Right cardiac atrium (tissue), 5 donors: ENCODE results near the gene CFAP77. TPM values are rescaled to one million over a fixed set of nuclear protein-coding genes. Genes with fewer than 3 reads are reported as not detected.
A peak's percentile ranks its signal among the peaks of the same experiment; 100 is the strongest.

Experiments used
- ATAC-seq, 2 donors: fragments of 200-7000 bp; cut with Tn5 transposase; one replicate each; pipeline versions ENCODE4 v1.8.0 to v1.9.1; 2020; ENCODE audit warnings: moderate library complexity in 2 of 2, mild to moderate bottlenecking in 1 of 2
- DNase-seq, 3 donors: peaks; one replicate each; pipeline ENCODE4 v3.0.0-alpha.2; 2020
- H3K27ac ChIP-seq: one replicate; pipeline ENCODE4 v1.5.1; 2013; ENCODE audit warnings: mild to moderate bottlenecking, low read length, control low read depth, moderate library complexity
- H3K27me3 ChIP-seq: one replicate; pipeline ENCODE4 v1.6.1; 2013; ENCODE audit not compliant: control insufficient read depth, insufficient read depth
- H3K4me1 ChIP-seq: one replicate; pipeline ENCODE4 v1.6.1; 2013; ENCODE audit warnings: low read length; ENCODE audit not compliant: control insufficient read depth, insufficient read depth
- H3K4me3 ChIP-seq: one replicate; pipeline ENCODE4 v1.5.1; 2013; ENCODE audit warnings: low read length, control low read depth
- H3K9me3 ChIP-seq: one replicate; pipeline ENCODE4 v1.6.1; 2013; ENCODE audit warnings: low read length; ENCODE audit not compliant: control insufficient read depth
- WGBS: extraction: QIAGEN DNeasy Blood & Tissue Kit; methylation state at CpG from one replicate; pipeline ENCODE4 v1.1.7; 2013; 5-methylcytosine and 5-hydroxymethylcytosine counted together
- intact Hi-C, 4 donors: fragments of 100-400 bp; cut with DNase I; formaldehyde crosslinking; loops; one replicate each; pipeline versions ENCODE4 v1.11.0 to v1.14.0; 2022 to 2023
- polyA plus RNA-seq: library from polyadenylated mRNA; stranded (reverse); fragments of 200-250 nt; gene quantifications from one replicate; pipeline ENCODE4 v1.2.3, GENCODE V29; 2013
- total RNA-seq, 4 donors: library from RNA; stranded (reverse); fragmentation: NEBNext Ultra II Directional; extraction: Animal tissue kit (Norgen Biotek cat#: 25700); gene quantifications; one replicate each; pipeline ENCODE4 v1.2.1, GENCODE V29; 2021
- donor health status: healthy with polysubstance abuse.
- donor health status: DM: no; HTN: yes; CAD: no.
- donor health status: DM: no; HTN: no; CAD: no.
- donor health status: DM: no; HTN: yes; CAD: no; lungs with severe emphysema.
- donor health status: DM: yes; HTN: yes; CAD: no.

The CFAP77 gene
- total and polyA plus RNA-seq, 5 donors = 2.3 to 6.5 (median 4.3) TPM

- DNase-seq (no peak), ATAC-seq (no peak)
- Histone ChIP-seq H3K27ac (no peak overlapping the region), H3K4me1 (no peaks in the 10 kb centered on the region), H3K4me3 (no peak overlapping the region), H3K9me3 (no peaks in the 10 kb centered on the region), H3K27me3 (no peaks in the 10 kb centered on the region)
- intact Hi-C loops = no loop called here
- WGBS = 2% methylated on average over 83 of the region's 83 CpGs
Observed at GRCh38 chr9:132589148-132590036, 179.4 kb downstream of the CFAP77 start.

GRCh38 chr9:132590037-132590317 lies 180.0 kb downstream of the CFAP77 start:
- Histone ChIP-seq H3K4me3 (no peak overlapping the region), H3K27ac (no peak overlapping the region), H3K9me3 (no peaks in the 10 kb centered on the region), H3K27me3 (no peaks in the 10 kb centered on the region), H3K4me1 (no peaks in the 10 kb centered on the region)
- intact Hi-C loops = no loop called here
- WGBS = 3% methylated on average over 17 of the region's 17 CpGs
- DNase-seq = no peak
- no peak for ATAC-seq

DNA sequence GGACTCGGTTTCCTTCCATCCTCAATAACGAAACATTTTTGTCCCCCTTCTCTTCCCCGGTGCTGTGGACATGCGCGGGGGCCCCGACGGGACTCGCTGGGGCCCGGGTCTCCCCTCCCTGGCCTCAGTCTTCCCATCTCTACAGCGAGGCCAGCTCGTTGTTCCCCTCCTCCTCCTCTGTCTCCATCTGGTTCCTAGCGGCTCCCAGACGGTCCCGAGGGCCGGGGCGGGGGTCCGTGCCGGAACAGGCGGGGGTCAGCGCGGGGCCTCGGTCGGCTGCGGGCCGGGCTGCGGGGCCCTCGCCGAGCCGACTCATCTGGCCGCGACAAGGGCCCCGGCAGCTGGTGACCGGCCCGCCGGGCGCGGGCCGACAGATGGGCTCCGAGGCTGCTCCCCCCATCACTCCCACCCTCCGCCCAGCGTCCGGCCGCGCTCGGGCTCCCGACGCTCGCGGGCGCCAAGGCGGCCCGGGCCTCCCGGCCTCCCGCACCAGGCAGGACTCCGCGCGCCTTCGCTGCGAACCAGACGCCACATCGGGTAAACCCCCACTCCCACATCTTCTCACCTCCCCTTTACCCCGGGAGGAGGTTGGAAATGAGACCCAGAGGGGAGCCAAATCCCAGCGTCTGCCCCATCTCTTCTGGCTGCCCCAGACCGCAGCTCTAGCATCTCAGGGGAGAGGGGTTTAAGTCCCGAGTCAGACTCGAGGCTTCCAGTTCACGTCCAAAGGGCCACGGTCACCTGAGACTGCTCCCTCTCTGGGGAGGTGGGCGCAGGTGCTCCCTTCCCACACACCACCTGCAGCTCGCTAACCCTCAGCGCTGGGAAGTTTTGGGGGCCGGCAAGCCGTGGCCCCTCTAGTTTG lies 180.5 kb downstream of the CFAP77 start:
- no peaks in the 10 kb centered on the region for H3K27me3 ChIP-seq

GRCh38 chr9:132591244-132591643 lies 181.2 kb downstream of the CFAP77 start:
- WGBS = 33% methylated on average over 6 of the region's 6 CpGs
- intact Hi-C loops = no loop called here
- H3K27me3 ChIP-seq = no peaks in the 10 kb centered on the region

More for the DNA sequence above, 180.5 kb downstream of the CFAP77 start:
- H3K4me3 ChIP-seq = no peak overlapping the region
- ATAC-seq (no peak), DNase-seq (no peak)
- no peak overlapping the region for H3K27ac ChIP-seq
- H3K9me3 ChIP-seq = no peaks in the 10 kb centered on the region
- H3K4me1 ChIP-seq = no peaks in the 10 kb centered on the region
- intact Hi-C loops = no loop called here
- WGBS = 3% methylated on average over 73 of the region's 73 CpGs

GRCh38 chr9:132591751-132592314 lies 181.8 kb downstream of the CFAP77 start:
- WGBS = 57% methylated on average over 9 of the region's 9 CpGs
- Histone ChIP-seq H3K4me3 (no peak overlapping the region), H3K4me1 (peaks cover 2% of the 10 kb centered on the region), H3K9me3 (no peaks in the 10 kb centered on the region), H3K27ac (no peak overlapping the region), H3K27me3 (no peaks in the 10 kb centered on the region)
- DNase-seq = no peak
- intact Hi-C loops = no loop called here
- ATAC-seq = no peak

More at GRCh38 chr9:132591244-132591643, 181.2 kb downstream of the CFAP77 start:
- H3K9me3 ChIP-seq = no peaks in the 10 kb centered on the region
- no peak overlapping the region for H3K27ac ChIP-seq
- ATAC-seq (no peak), DNase-seq (no peak)
- H3K4me1 ChIP-seq = no peaks in the 10 kb centered on the region
- H3K4me3 ChIP-seq = no peak overlapping the region

DNA sequence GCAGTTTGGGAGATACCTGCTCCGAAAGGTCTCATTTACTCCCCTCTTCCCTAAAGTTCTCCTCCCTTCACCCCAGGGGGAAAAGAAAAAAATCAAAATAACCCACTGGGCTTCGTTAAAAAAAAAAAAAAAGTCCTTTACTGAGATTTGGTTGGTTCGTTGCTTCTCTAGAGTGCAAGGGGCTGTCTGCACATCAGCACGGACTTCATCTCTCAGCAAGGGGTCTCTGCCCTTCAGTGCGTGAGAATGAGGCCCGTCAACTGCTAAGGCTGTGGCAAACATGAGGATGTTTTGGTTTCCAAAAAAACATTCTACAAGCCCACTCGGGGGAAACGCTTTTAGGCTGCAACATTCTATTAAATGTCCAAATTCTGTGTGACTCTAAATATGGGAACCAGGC lies 182.4 kb downstream of the CFAP77 start:
- no peak for ATAC-seq
- Histone ChIP-seq H3K4me3 (no peak overlapping the region), H3K9me3 (no peaks in the 10 kb centered on the region), H3K27me3 (no peaks in the 10 kb centered on the region), H3K4me1 (peaks cover 2% of the 10 kb centered on the region), H3K27ac (no peak overlapping the region)
- WGBS = 82% methylated on average over 8 of the region's 8 CpGs
- no peak for DNase-seq
- intact Hi-C loops = no loop called here

DNA sequence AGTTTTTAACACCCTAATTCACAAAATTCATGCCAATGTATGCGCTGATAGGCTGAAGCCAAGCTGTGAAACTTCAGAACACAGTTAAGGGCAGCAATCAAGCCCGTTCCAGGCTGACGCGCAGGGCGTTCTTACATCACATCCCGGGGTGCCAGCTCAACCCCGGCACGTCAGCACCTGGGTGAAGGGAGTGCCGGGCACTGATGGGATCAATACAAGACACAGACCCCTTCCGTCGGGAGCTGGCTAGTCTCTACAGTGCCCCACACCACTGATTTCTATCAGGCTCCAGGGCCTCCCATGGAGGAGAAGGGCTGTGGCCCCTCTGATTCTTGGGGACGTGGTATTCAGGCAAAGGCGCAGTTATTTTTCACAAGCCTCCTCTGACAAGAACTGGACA lies 184.4 kb downstream of the CFAP77 start:
- Histone ChIP-seq H3K4me1 (peaks cover 2% of the 10 kb centered on the region), H3K27me3 (no peaks in the 10 kb centered on the region), H3K27ac (no peak overlapping the region), H3K4me3 (no peak overlapping the region), H3K9me3 (no peaks in the 10 kb centered on the region)
- ATAC-seq = no peak
- intact Hi-C loops = no loop called here
- WGBS = 94% methylated on average over 13 of the region's 13 CpGs
- DNase-seq = no peak

DNA sequence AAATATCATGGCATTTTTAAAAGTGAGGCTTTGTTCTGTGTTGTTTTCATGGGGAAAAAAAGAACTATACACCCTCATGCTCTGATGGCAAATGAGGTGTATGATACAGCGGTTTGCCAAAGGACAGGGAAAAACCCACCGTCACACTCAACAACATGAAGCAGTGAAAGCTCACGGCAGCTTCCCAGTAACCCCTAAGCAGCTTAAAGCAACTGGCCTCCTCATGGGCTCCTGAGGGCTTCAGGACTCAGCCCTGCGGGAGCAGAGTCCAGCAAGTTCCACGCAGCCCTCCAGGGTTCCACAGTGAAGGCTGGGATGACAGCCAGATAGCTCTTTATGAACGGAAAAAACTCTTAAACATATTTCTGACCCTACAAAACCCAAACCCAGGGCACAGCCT lies 185.3 kb downstream of the CFAP77 start:
- no peaks in the 10 kb centered on the region for H3K9me3 ChIP-seq
- intact Hi-C loops = no loop called here
- H3K27me3 ChIP-seq = no peaks in the 10 kb centered on the region
- WGBS = 85% methylated on average over 6 of the region's 6 CpGs
- ATAC-seq (no peak), DNase-seq (no peak)
- H3K27ac ChIP-seq = no peak overlapping the region
- peaks cover 2% of the 10 kb centered on the region for H3K4me1 ChIP-seq
- H3K4me3 ChIP-seq = no peak overlapping the region

DNA sequence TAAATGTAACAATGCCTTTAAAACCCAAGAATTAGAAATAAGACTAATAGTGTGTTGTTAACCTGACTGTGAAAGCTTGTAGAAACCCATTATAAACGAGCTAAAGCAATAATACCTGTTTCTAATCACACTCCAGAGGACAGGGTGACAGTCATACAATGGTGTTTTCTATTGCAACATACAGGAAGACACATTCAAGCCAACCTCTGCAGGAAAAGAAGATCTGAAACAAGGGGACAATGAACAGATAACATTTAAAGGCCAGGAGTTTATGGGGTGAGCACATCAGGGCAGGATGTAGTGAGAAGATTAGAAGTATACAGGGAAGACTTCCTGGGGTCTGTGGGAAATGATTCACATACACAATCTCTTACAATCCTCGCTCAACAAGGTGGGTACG lies 186.2 kb downstream of the CFAP77 start:
- H3K27ac ChIP-seq = no peak overlapping the region

GRCh38 chr9:132597073-132597775 lies 187.2 kb downstream of the CFAP77 start:
- no peaks in the 10 kb centered on the region for H3K9me3 ChIP-seq
- H3K4me3 ChIP-seq = no peak overlapping the region
- WGBS = 66% methylated on average over 16 of the region's 16 CpGs
- intact Hi-C loops = no loop called here
- ATAC-seq = peak; percentile 91 to 93
- peak; percentile 71 to 91 (median 89) for DNase-seq
- no peaks in the 10 kb centered on the region for H3K27me3 ChIP-seq
- peaks cover 2% of the 10 kb centered on the region for H3K4me1 ChIP-seq
- H3K27ac ChIP-seq = peak overlapping the region; percentile 56

More for the DNA sequence above, 186.2 kb downstream of the CFAP77 start:
- 70% methylated on average over 3 of the region's 3 CpGs for WGBS
- DNase-seq (no peak), ATAC-seq (no peak)
- H3K4me3 ChIP-seq = no peak overlapping the region
- peaks cover 2% of the 10 kb centered on the region for H3K4me1 ChIP-seq
- no peaks in the 10 kb centered on the region for H3K27me3 ChIP-seq
- intact Hi-C loops = no loop called here
- H3K9me3 ChIP-seq = no peaks in the 10 kb centered on the region
